RWPE1 (cell line): Measurements from ENCODE around the gene COG7.
A peak's percentile ranks its signal among the peaks of the same experiment; 100 is the strongest.
"Not testable (repeated sequence)": the region's sequence is repeated elsewhere in the genome, so short reads cannot be mapped to it uniquely, and the experiment has no call there.

Experiments
- CTCF ChIA-PET: fragments of 350-600 bp; sonication (Branson Sonifier 250); formaldehyde crosslinking; extraction: SDS; loops from one replicate; lab custom pipeline; 2021; lab: Yijun Ruan, JAX
- POLR2A ChIA-PET: fragments of 400-600 bp; formaldehyde crosslinking; extraction: SDS; loops from one replicate; lab custom pipeline; 2020; ENCODE audit warnings: antibody characterized with exemption; ENCODE audit not compliant: low non-redundant PET; lab: Yijun Ruan, JAX
- DNase-seq: peaks from one replicate; pipeline ENCODE4 v3.0.0; 2012; ENCODE audit warnings: low spot score
- H3K27ac ChIP-seq: fragments of 450-650 bp; 2 replicates; pipeline ENCODE4 v1.5.1; 2017
- CTCF ChIP-seq: fragments of 450-650 bp; conservative IDR thresholded peaks from 2 replicates; pipeline ENCODE4 v1.5.1; 2017; ENCODE audit warnings: low read depth, mild to moderate bottlenecking

COG7 gene

DNA sequence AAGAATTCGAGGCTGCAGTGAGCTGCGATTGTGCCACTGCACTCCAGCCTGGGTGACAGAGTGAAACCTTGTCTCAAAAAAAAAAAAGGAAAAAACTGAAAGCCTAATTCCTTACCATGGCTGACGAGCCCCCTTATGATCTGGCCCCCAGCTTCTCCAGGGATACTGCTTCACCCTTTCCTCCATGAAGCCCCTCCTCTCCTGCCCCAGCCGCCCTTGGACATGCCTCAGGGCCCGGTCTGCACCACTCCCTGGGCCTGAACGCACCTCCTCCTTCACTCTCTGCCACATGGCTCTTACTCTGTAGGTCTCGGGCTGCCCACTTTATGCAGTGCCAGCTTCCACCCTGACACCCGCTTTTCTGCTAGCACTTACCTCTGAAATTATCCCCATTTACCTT lies 65.3 kb downstream of the COG7 start:
- CTCF ChIA-PET, result interaction anchor here (0.5 kb wide), 1 partner anchor 204 kb away, joined by 3 read pairs; no protein-coding TSS in a partner anchor

DNA sequence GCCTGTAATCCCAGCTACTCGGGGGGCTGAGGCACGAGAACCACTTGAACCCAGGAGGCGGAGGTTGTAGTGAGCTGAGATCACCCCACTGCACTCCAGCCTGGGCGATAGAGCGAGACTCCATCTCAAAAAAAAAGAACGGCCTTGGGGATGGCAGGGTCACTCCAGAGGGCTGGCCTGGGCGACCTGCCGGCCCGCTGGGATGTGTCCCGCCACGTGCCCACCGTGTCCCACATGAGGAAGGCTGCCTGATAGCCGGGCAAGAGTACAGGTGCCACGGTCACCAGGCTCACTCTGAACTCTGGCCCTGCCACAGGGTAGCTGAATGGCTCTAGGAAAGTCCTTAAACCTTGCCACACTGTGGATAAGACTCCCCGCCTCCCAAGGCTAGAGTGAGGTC lies 67.5 kb downstream of the COG7 start:
- H3K27ac ChIP-seq, result peak overlapping the region; percentile 36
- CTCF ChIA-PET, result no interaction called here

More for the DNA sequence above, 65.3 kb downstream of the COG7 start:
- POLR2A ChIA-PET, result no interaction called here
- TF ChIP-seq CTCF, result no peak
- no peak for DNase-seq
- H3K27ac ChIP-seq, result 0 out of 2 replicates have a peak overlapping the region, but pooled peaks have one; percentile 4

GRCh38 chr16:23384878-23385277 lies 68.1 kb downstream of the COG7 start:
- no peak for DNase-seq
- POLR2A ChIA-PET, result no interaction called here
- TF ChIP-seq CTCF, result no peak

More for the DNA sequence above, 67.5 kb downstream of the COG7 start:
- DNase-seq, result no peak
- no peak for TF ChIP-seq CTCF
- POLR2A ChIA-PET, result no interaction called here

GRCh38 chr16:23383881-23384280 lies 69.1 kb downstream of the COG7 start:
- no peak for DNase-seq
- no peak for TF ChIP-seq CTCF
- POLR2A ChIA-PET, result no interaction called here
- CTCF ChIA-PET, result no interaction called here
- peak overlapping the region; percentile 12; the same call in 1 of the 2 replicates for H3K27ac ChIP-seq

More at GRCh38 chr16:23384878-23385277, 68.1 kb downstream of the COG7 start:
- H3K27ac ChIP-seq, result peak overlapping the region; percentile 36
- CTCF ChIA-PET, result no interaction called here

- no peak overlapping the region for H3K27ac ChIP-seq
- CTCF ChIA-PET, result interaction anchor here (1.0 kb wide), 1 partner anchor 51 kb away, joined by 3 read pairs; no protein-coding TSS in a partner anchor
- DNase-seq, result no peak
- POLR2A ChIA-PET, result no interaction called here
- no peak for TF ChIP-seq CTCF
These were observed 70.7 kb downstream of the COG7 start for GRCh38 chr16:23382279-23382678.

- DNase-seq, POLR2A ChIA-PET, H3K27ac ChIP-seq, CTCF ChIA-PET: not testable (repeated sequence)
These were observed 71.3 kb downstream of the COG7 start for GRCh38 chr16:23381702-23382101.

- DNase-seq, result no peak
- ChIA-PET POLR2A (no interaction called here), CTCF (no interaction called here)
- TF ChIP-seq CTCF, result no peak
- no peak overlapping the region for H3K27ac ChIP-seq
These were observed 72.5 kb downstream of the COG7 start for GRCh38 chr16:23380501-23380951.
